Measurements from ENCODE around the gene SEMA5A. TPM values are rescaled to one million over a fixed set of nuclear protein-coding genes. Genes with fewer than 3 reads are reported as not detected.

The SEMA5A gene
- total RNA-seq, 1 experiment from 2014 or later = 9.3 TPM

DNA sequence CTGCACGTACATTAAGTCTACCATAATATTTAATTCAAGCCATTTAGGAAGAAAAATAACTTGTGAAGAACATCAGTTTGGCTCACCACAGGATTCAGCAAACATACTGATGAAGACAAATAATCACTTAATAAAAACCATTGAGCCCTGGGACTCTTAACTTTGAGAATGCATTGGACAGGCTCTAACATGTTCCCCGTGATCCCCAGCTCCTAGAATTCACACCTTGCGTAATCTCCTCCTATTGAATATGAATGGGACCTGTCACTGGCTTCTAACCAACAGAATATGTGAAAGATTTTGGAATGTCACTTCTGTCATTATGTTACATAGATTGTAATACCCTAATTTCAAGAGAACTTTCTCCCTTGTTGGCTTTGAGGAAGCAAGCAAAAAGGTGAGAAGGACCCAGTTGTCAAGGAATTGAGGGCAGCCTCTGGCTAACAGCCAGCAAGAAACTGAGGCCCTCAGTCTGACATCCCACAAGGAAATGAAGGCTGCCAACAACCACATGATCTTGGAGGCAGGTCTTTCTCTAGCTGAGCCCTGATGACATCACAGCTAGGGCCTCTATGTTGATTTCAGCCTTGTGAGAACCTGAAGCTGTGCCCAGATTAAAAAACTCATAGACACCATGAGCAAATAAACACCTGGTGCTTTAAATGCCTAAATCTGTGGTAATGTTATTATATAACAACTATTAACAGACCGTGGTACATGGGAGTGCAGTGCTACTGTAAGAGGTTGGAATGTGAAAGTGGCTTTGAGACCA, 433.2 kb downstream of the SEMA5A start (continued):
- TF ChIP-seq E2F4 (CRISPR knock-in tag; IDR thresholded peaks at IDR 0.05; ENCODE audit: borderline replicate concordance, low read depth) (no peak), ZBTB43 (CRISPR knock-in tag; IDR thresholded peaks at IDR 0.05) (no peak), FOXK1 (CRISPR knock-in tag; IDR thresholded peaks at IDR 0.05) (no peak), HMGXB4 (CRISPR knock-in tag; IDR thresholded peaks at IDR 0.05) (no peak), ZNF219 (CRISPR knock-in tag; IDR thresholded peaks at IDR 0.05; ENCODE audit: borderline replicate concordance) (no peak)
- TF ChIP-seq, protein P1, sequence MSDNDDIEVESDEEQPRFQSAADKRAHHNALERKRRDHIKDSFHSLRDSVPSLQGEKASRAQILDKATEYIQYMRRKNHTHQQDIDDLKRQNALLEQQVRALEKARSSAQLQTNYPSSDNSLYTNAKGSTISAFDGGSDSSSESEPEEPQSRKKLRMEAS (CRISPR knock-in tag; IDR thresholded peaks at IDR 0.05) = no peak
- TF ChIP-seq, protein P2, sequence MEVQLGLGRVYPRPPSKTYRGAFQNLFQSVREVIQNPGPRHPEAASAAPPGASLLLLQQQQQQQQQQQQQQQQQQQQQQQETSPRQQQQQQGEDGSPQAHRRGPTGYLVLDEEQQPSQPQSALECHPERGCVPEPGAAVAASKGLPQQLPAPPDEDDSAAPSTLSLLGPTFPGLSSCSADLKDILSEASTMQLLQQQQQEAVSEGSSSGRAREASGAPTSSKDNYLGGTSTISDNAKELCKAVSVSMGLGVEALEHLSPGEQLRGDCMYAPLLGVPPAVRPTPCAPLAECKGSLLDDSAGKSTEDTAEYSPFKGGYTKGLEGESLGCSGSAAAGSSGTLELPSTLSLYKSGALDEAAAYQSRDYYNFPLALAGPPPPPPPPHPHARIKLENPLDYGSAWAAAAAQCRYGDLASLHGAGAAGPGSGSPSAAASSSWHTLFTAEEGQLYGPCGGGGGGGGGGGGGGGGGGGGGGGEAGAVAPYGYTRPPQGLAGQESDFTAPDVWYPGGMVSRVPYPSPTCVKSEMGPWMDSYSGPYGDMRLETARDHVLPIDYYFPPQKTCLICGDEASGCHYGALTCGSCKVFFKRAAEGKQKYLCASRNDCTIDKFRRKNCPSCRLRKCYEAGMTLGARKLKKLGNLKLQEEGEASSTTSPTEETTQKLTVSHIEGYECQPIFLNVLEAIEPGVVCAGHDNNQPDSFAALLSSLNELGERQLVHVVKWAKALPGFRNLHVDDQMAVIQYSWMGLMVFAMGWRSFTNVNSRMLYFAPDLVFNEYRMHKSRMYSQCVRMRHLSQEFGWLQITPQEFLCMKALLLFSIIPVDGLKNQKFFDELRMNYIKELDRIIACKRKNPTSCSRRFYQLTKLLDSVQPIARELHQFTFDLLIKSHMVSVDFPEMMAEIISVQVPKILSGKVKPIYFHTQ (CRISPR knock-in tag; IDR thresholded peaks at IDR 0.05) = no peak

DNA sequence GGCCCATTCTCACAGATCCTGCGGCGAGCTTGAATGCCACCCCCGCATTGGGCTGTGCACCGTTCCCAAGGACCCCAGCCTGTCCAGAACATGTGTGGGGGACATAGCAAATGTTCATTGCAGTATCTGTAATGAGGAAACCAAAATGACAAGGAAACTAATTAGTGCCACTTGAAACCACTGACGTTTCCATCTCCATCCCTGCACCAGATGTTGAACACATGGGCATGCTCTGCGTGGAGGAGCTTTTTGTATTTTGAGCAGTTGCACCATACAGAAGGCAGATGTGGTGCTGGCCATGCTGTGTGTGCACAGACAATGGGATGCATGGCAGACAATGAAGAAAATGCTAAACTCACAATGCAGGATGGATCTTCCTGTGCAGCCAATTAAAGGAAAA, 437.7 kb downstream of the SEMA5A start:
- ChIA-PET CTCF (interaction anchor here (1.0 kb wide), 1 partner anchor 254 kb away, joined by 3 read pairs; no protein-coding TSS in a partner anchor), POLR2A (no interaction called here)
- Mint-ChIP-seq H3K36me3 (0 out of 2 replicates have a peak, but pooled peaks cover 2% of the 10 kb centered on the region), H3K4me3 (no peak overlapping the region), H3K9me3 (peaks cover 5% of the 10 kb centered on the region), H3K27ac (no peak overlapping the region), H3K4me1 (no peaks in the 10 kb centered on the region), H3K27me3 (ENCODE audit: low read depth) (no peaks in the 10 kb centered on the region)
- no peak for ATAC-seq
- no peak for DNase-seq (ENCODE audit: low spot score)
- TF ChIP-seq PRRX2 (CRISPR knock-in tag; IDR thresholded peaks at IDR 0.05) = no peak
- no peak for TF ChIP-seq USF1 (CRISPR knock-in tag; IDR thresholded peaks at IDR 0.05)
- TF ChIP-seq, protein P3, sequence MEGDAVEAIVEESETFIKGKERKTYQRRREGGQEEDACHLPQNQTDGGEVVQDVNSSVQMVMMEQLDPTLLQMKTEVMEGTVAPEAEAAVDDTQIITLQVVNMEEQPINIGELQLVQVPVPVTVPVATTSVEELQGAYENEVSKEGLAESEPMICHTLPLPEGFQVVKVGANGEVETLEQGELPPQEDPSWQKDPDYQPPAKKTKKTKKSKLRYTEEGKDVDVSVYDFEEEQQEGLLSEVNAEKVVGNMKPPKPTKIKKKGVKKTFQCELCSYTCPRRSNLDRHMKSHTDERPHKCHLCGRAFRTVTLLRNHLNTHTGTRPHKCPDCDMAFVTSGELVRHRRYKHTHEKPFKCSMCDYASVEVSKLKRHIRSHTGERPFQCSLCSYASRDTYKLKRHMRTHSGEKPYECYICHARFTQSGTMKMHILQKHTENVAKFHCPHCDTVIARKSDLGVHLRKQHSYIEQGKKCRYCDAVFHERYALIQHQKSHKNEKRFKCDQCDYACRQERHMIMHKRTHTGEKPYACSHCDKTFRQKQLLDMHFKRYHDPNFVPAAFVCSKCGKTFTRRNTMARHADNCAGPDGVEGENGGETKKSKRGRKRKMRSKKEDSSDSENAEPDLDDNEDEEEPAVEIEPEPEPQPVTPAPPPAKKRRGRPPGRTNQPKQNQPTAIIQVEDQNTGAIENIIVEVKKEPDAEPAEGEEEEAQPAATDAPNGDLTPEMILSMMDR (IDR thresholded peaks at IDR 0.05) = no peak
- TF ChIP-seq SMAD4 (CRISPR knock-in tag; IDR thresholded peaks at IDR 0.05) = no peak
- TF ChIP-seq JAZF1 (CRISPR knock-in tag; IDR thresholded peaks at IDR 0.05) = no peak
- TF ChIP-seq ETV6 (CRISPR knock-in tag; IDR thresholded peaks at IDR 0.05) = no peak
- no peak for TF ChIP-seq HMGA2 (CRISPR knock-in tag; IDR thresholded peaks at IDR 0.05)
- TF ChIP-seq, protein P4, sequence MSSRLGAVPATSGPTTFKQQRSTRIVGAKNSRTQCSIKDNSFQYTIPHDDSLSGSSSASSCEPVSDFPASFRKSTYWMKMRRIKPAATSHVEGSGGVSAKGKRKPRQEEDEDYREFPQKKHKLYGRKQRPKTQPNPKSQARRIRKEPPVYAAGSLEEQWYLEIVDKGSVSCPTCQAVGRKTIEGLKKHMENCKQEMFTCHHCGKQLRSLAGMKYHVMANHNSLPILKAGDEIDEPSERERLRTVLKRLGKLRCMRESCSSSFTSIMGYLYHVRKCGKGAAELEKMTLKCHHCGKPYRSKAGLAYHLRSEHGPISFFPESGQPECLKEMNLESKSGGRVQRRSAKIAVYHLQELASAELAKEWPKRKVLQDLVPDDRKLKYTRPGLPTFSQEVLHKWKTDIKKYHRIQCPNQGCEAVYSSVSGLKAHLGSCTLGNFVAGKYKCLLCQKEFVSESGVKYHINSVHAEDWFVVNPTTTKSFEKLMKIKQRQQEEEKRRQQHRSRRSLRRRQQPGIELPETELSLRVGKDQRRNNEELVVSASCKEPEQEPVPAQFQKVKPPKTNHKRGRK (CRISPR knock-in tag; IDR thresholded peaks at IDR 0.05; ENCODE audit: borderline replicate concordance) = no peak
- TF ChIP-seq ZNF121 (CRISPR knock-in tag; IDR thresholded peaks at IDR 0.05) = no peak
- TF ChIP-seq SMAD3 (CRISPR knock-in tag; IDR thresholded peaks at IDR 0.05; ENCODE audit: borderline replicate concordance) = no peak
- no peak for TF ChIP-seq NR3C1 (CRISPR knock-in tag; conservative IDR thresholded peaks at IDR 0.05; ENCODE audit: low read depth)
- TF ChIP-seq GTF2I (CRISPR knock-in tag; conservative IDR thresholded peaks at IDR 0.05) = no peak

Data from WTC11 (cell line).